ENCODE results near the gene SCGN.
"Not testable (repeated sequence)": the region's sequence is repeated elsewhere in the genome, so short reads cannot be mapped to it uniquely, and the experiment has no call there.

Gene SCGN

DNA sequence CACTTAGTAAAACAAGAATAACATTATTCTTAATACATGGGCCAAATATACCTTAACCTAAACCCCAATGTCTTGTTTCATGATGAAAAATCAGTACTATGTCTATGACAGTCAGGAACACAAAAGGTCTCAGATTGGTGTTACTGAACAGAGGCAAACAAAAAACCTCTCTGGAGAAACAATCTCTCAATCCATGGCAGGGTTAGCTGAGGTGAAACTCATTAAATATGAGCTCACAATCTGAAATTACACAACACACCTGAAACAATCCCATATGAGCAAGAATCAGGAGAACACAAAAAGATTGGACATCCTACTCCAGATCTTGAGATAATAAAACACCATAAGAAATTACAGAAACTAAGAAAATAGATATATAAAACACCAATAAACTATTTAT is 96.0 kb downstream of the SCGN start:
- ATAC-seq, result no peak
- TF ChIP-seq ZC3H10 (CRISPR knock-in tag; IDR thresholded peaks at IDR 0.05) (no peak), ZNF565 (CRISPR knock-in tag; conservative IDR thresholded peaks at IDR 0.05; ENCODE audit: low read depth) (no peak), CSDC2 (CRISPR knock-in tag; IDR thresholded peaks at IDR 0.05) (no peak), ZNF70 (CRISPR knock-in tag; IDR thresholded peaks at IDR 0.05) (no peak), OSR1 (CRISPR knock-in tag; IDR thresholded peaks at IDR 0.05) (no peak), BACH2 (CRISPR knock-in tag; IDR thresholded peaks at IDR 0.05; ENCODE audit: borderline replicate concordance) (no peak), TCF4 (CRISPR knock-in tag; IDR thresholded peaks at IDR 0.05; ENCODE audit: borderline replicate concordance) (no peak), ESRRG (CRISPR knock-in tag; IDR thresholded peaks at IDR 0.05) (no peak), TOX (CRISPR knock-in tag; IDR thresholded peaks at IDR 0.05; ENCODE audit: borderline replicate concordance) (no peak), SNAI2 (CRISPR knock-in tag; IDR thresholded peaks at IDR 0.05) (no peak), ZFP3 (CRISPR knock-in tag; IDR thresholded peaks at IDR 0.05) (no peak), PPARA (CRISPR knock-in tag; IDR thresholded peaks at IDR 0.05; ENCODE audit: borderline replicate concordance) (no peak), ZFP30 (CRISPR knock-in tag; IDR thresholded peaks at IDR 0.05) (no peak), ISL1 (CRISPR knock-in tag; IDR thresholded peaks at IDR 0.05) (no peak), ARNTL (CRISPR knock-in tag; IDR thresholded peaks at IDR 0.05; ENCODE audit: borderline replicate concordance, low read depth) (no peak), ZNF8 (CRISPR knock-in tag; IDR thresholded peaks at IDR 0.05) (no peak)
- TF ChIP-seq, protein P1, sequence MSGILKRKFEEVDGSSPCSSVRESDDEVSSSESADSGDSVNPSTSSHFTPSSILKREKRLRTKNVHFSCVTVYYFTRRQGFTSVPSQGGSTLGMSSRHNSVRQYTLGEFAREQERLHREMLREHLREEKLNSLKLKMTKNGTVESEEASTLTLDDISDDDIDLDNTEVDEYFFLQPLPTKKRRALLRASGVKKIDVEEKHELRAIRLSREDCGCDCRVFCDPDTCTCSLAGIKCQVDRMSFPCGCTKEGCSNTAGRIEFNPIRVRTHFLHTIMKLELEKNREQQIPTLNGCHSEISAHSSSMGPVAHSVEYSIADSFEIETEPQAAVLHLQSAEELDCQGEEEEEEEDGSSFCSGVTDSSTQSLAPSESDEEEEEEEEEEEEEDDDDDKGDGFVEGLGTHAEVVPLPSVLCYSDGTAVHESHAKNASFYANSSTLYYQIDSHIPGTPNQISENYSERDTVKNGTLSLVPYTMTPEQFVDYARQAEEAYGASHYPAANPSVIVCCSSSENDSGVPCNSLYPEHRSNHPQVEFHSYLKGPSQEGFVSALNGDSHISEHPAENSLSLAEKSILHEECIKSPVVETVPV (CRISPR knock-in tag; IDR thresholded peaks at IDR 0.05), result no peak
- TF ChIP-seq, protein P2, sequence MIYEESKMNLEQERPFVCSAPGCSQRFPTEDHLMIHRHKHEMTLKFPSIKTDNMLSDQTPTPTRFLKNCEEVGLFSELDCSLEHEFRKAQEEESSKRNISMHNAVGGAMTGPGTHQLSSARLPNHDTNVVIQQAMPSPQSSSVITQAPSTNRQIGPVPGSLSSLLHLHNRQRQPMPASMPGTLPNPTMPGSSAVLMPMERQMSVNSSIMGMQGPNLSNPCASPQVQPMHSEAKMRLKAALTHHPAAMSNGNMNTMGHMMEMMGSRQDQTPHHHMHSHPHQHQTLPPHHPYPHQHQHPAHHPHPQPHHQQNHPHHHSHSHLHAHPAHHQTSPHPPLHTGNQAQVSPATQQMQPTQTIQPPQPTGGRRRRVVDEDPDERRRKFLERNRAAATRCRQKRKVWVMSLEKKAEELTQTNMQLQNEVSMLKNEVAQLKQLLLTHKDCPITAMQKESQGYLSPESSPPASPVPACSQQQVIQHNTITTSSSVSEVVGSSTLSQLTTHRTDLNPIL (CRISPR knock-in tag; IDR thresholded peaks at IDR 0.05; ENCODE audit: low read depth), result no peak
- TF ChIP-seq, protein P3, sequence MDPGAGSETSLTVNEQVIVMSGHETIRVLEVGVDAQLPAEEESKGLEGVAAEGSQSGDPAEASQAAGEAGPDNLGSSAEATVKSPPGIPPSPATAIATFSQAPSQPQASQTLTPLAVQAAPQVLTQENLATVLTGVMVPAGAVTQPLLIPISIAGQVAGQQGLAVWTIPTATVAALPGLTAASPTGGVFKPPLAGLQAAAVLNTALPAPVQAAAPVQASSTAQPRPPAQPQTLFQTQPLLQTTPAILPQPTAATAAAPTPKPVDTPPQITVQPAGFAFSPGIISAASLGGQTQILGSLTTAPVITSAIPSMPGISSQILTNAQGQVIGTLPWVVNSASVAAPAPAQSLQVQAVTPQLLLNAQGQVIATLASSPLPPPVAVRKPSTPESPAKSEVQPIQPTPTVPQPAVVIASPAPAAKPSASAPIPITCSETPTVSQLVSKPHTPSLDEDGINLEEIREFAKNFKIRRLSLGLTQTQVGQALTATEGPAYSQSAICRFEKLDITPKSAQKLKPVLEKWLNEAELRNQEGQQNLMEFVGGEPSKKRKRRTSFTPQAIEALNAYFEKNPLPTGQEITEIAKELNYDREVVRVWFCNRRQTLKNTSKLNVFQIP (CRISPR knock-in tag; IDR thresholded peaks at IDR 0.05; ENCODE audit: borderline replicate concordance, low read depth), result no peak

DNA sequence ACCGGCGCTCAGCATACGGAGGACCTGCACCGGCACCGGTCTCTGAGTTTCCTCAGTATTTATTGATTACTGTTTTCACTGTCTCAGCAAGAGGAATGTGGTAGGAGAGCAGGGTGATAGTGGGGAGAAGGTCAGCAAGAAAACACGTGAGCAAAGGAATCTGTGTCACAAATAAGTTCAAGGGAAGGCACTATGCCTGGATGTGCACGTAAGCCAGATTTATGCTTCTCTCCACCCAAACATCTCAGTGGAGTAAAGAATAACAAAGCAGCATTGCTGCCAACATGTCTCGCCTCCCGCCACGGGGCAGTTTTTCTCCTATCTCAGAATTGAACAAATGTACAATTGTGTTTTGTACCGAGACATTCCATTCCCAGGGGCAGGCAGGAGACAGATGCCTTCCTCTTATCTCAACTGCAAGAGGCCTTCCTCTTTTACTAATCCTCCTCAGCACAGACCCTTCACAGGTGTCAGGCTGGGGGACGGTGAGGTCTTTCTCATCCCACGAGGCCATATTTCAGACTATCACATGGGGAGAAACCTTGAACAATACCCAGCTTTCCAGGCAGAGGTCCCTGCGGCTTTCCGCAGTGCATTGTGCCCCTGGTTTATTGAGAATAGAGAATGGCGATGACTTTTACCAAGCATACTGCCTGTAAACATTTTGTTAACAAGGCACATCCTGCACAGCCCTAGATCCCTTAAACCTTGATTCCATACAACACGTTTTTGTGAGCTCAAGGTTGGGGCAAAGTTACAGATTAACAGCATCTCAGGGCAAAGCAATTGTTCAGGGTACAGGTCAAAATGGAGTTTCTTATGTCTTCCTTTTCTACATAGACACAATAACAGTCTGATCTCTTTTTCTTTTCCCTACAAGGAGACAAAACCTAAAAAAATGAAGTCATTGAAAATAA is 96.8 kb downstream of the SCGN start:
- ATAC-seq, result not testable (repeated sequence)

DNA sequence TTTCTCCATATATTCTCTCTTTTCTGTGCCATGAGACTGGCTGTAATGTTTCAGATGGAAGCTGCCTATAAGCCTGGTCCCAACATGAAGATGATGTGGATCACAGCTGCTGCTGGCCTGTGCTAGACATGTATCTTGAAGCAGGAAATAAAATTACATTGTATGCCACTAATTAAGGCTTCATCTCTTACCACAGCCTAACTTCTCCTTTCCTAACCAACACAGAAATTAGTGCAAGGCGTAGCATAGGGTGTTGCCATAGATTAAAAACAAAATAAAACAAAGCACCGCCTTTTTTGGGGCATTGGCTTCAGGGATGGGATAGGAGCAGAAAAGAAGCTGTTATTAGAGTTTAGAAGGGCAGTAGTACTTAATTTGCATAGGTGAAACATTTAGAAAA is 97.8 kb downstream of the SCGN start:
- no peak for ATAC-seq
- TF ChIP-seq, protein P1 (CRISPR knock-in tag; IDR thresholded peaks at IDR 0.05), result no peak
- TF ChIP-seq, protein P2 (CRISPR knock-in tag; IDR thresholded peaks at IDR 0.05; ENCODE audit: low read depth), result no peak
- TF ChIP-seq TCF4 (CRISPR knock-in tag; IDR thresholded peaks at IDR 0.05; ENCODE audit: borderline replicate concordance), result no peak
- no peak for TF ChIP-seq OSR1 (CRISPR knock-in tag; IDR thresholded peaks at IDR 0.05)
- no peak for TF ChIP-seq ZNF70 (CRISPR knock-in tag; IDR thresholded peaks at IDR 0.05)
- no peak for TF ChIP-seq CSDC2 (CRISPR knock-in tag; IDR thresholded peaks at IDR 0.05)
- no peak for TF ChIP-seq RARB (CRISPR knock-in tag; IDR thresholded peaks at IDR 0.05)
- TF ChIP-seq ZNF565 (CRISPR knock-in tag; conservative IDR thresholded peaks at IDR 0.05; ENCODE audit: low read depth), result no peak
- TF ChIP-seq SNAI2 (CRISPR knock-in tag; IDR thresholded peaks at IDR 0.05), result no peak
- TF ChIP-seq, protein P4, sequence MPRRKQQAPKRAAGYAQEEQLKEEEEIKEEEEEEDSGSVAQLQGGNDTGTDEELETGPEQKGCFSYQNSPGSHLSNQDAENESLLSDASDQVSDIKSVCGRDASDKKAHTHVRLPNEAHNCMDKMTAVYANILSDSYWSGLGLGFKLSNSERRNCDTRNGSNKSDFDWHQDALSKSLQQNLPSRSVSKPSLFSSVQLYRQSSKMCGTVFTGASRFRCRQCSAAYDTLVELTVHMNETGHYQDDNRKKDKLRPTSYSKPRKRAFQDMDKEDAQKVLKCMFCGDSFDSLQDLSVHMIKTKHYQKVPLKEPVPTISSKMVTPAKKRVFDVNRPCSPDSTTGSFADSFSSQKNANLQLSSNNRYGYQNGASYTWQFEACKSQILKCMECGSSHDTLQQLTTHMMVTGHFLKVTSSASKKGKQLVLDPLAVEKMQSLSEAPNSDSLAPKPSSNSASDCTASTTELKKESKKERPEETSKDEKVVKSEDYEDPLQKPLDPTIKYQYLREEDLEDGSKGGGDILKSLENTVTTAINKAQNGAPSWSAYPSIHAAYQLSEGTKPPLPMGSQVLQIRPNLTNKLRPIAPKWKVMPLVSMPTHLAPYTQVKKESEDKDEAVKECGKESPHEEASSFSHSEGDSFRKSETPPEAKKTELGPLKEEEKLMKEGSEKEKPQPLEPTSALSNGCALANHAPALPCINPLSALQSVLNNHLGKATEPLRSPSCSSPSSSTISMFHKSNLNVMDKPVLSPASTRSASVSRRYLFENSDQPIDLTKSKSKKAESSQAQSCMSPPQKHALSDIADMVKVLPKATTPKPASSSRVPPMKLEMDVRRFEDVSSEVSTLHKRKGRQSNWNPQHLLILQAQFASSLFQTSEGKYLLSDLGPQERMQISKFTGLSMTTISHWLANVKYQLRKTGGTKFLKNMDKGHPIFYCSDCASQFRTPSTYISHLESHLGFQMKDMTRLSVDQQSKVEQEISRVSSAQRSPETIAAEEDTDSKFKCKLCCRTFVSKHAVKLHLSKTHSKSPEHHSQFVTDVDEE (CRISPR knock-in tag; IDR thresholded peaks at IDR 0.05), result no peak
- TF ChIP-seq, protein P3 (CRISPR knock-in tag; IDR thresholded peaks at IDR 0.05; ENCODE audit: borderline replicate concordance, low read depth), result no peak
- no peak for TF ChIP-seq ESRRG (CRISPR knock-in tag; IDR thresholded peaks at IDR 0.05)
- TF ChIP-seq ARNTL (CRISPR knock-in tag; IDR thresholded peaks at IDR 0.05; ENCODE audit: borderline replicate concordance, low read depth), result no peak
- TF ChIP-seq, protein P5, sequence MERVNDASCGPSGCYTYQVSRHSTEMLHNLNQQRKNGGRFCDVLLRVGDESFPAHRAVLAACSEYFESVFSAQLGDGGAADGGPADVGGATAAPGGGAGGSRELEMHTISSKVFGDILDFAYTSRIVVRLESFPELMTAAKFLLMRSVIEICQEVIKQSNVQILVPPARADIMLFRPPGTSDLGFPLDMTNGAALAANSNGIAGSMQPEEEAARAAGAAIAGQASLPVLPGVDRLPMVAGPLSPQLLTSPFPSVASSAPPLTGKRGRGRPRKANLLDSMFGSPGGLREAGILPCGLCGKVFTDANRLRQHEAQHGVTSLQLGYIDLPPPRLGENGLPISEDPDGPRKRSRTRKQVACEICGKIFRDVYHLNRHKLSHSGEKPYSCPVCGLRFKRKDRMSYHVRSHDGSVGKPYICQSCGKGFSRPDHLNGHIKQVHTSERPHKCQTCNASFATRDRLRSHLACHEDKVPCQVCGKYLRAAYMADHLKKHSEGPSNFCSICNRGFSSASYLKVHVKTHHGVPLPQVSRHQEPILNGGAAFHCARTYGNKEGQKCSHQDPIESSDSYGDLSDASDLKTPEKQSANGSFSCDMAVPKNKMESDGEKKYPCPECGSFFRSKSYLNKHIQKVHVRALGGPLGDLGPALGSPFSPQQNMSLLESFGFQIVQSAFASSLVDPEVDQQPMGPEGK (CRISPR knock-in tag; IDR thresholded peaks at IDR 0.05; ENCODE audit: borderline replicate concordance), result no peak
- no peak for TF ChIP-seq PPARA (CRISPR knock-in tag; IDR thresholded peaks at IDR 0.05; ENCODE audit: borderline replicate concordance)
- no peak for TF ChIP-seq ISL1 (CRISPR knock-in tag; IDR thresholded peaks at IDR 0.05)

Measured in SK-N-SH treated with all-trans-retinoic acid at 6 μM for 48 hours (cell line).